Measurements from ENCODE around the gene SULT4A1. TPM values are rescaled to one million over a fixed set of nuclear protein-coding genes. Genes with fewer than 3 reads are reported as not detected.

SULT4A1 gene
- total RNA-seq, 1 experiment from 2014 or later: 8.4 TPM

DNA sequence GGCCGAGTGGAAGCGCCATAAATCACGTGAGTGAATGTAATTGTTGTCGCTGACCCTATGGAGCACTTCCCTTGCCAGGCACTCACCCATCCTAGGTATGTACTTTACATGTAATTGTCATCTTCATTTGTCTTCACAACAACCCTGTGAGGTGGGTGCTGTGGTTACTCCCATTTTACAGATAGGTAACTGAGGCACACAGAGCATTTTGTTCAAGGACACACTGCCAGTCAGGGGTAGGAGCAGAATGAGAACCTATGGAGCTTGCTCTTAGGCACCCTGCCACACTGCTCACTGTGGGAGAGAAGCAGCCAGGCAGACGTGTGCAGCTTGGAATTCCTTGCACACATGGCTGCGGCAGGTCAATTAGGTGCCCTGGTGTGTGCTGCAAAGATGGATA is 49.4 kb downstream of the SULT4A1 start:
- H2AFZ ChIP-seq (ENCODE audit: low read depth, low read length, poor library complexity, severe bottlenecking): no peak overlapping the region
- H3K9me3 ChIP-seq (ENCODE audit: control insufficient read depth in 1 of 2, insufficient read depth in 1 of 2, low read depth in 1 of 2, low read length in 2 of 2): no peaks in the 10 kb centered on the region
- RAD21 ChIA-PET (ENCODE audit: low non-redundant PET in 1 of 2, low total read pairs in 2 of 2, uncharacterized antibody in 2 of 2, unreplicated experiment in 2 of 2): no interaction called here
- H3K4me2 ChIP-seq (ENCODE audit: low read length): peak overlapping the region; percentile 70
- no peak for DNase-seq (ENCODE audit: low read depth, low spot score)
- BruUV-seq (replicated peaks): no TSS peak
- no peaks in the 10 kb centered on the region for H3K36me3 ChIP-seq (ENCODE audit: control insufficient read depth in 1 of 2, insufficient read depth in 2 of 2, low read length in 2 of 2)
- H3K4me3 ChIP-seq (replicated peaks in 1 of 2; ENCODE audit: low read depth in 1 of 2, low read length in 2 of 2): peak overlapping the region; percentile 60 to 63
- intact Hi-C loops (cut with micrococcal nuclease): no loop called here
- TF ChIP-seq POLR2A (IDR thresholded peaks at IDR 0.05; ENCODE audit: borderline replicate concordance, extremely low read depth, insufficient read depth, insufficient read length) (no peak), POLR2AphosphoS5 (IDR thresholded peaks at IDR 0.05; ENCODE audit: low read depth, low read length) (no peak), JUND (IDR thresholded peaks at IDR 0.05) (no peak), FOSL1 (IDR thresholded peaks at IDR 0.05; ENCODE audit: low read depth) (no peak), EZH2 (IDR thresholded peaks at IDR 0.05) (no peak), TCF7L2 (IDR thresholded peaks at IDR 0.05; ENCODE audit: borderline replicate concordance, extremely low read depth, insufficient read depth, insufficient read length) (no peak), ZFX (IDR thresholded peaks at IDR 0.05) (no peak), EGR1 (IDR thresholded peaks at IDR 0.05; ENCODE audit: low read depth) (no peak), ELF1 (IDR thresholded peaks at IDR 0.05; ENCODE audit: borderline replicate concordance, low read depth) (no peak), EZH2phosphoT487 (IDR thresholded peaks at IDR 0.05; ENCODE audit: borderline replicate concordance) (no peak), CBX3 (IDR thresholded peaks at IDR 0.05; ENCODE audit: low read depth) (no peak), RAD21 (IDR thresholded peaks at IDR 0.05; ENCODE audit: low read depth) (no peak), SRF (IDR thresholded peaks at IDR 0.05; ENCODE audit: low read depth) (no peak), SP1 (IDR thresholded peaks at IDR 0.05; ENCODE audit: low read depth) (no peak), ZNF274 (IDR thresholded peaks at IDR 0.05; ENCODE audit: low read depth, low read length) (no peak)
- TF ChIP-seq, protein P1, sequence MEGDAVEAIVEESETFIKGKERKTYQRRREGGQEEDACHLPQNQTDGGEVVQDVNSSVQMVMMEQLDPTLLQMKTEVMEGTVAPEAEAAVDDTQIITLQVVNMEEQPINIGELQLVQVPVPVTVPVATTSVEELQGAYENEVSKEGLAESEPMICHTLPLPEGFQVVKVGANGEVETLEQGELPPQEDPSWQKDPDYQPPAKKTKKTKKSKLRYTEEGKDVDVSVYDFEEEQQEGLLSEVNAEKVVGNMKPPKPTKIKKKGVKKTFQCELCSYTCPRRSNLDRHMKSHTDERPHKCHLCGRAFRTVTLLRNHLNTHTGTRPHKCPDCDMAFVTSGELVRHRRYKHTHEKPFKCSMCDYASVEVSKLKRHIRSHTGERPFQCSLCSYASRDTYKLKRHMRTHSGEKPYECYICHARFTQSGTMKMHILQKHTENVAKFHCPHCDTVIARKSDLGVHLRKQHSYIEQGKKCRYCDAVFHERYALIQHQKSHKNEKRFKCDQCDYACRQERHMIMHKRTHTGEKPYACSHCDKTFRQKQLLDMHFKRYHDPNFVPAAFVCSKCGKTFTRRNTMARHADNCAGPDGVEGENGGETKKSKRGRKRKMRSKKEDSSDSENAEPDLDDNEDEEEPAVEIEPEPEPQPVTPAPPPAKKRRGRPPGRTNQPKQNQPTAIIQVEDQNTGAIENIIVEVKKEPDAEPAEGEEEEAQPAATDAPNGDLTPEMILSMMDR (IDR thresholded peaks at IDR 0.05 in 2 of 3, conservative IDR thresholded peaks at IDR 0.05 in 1 of 3; ENCODE audit: borderline replicate concordance in 1 of 3, insufficient read depth in 1 of 3, low read depth in 2 of 3, low read length in 2 of 3): no peak
- TF ChIP-seq, protein P2, sequence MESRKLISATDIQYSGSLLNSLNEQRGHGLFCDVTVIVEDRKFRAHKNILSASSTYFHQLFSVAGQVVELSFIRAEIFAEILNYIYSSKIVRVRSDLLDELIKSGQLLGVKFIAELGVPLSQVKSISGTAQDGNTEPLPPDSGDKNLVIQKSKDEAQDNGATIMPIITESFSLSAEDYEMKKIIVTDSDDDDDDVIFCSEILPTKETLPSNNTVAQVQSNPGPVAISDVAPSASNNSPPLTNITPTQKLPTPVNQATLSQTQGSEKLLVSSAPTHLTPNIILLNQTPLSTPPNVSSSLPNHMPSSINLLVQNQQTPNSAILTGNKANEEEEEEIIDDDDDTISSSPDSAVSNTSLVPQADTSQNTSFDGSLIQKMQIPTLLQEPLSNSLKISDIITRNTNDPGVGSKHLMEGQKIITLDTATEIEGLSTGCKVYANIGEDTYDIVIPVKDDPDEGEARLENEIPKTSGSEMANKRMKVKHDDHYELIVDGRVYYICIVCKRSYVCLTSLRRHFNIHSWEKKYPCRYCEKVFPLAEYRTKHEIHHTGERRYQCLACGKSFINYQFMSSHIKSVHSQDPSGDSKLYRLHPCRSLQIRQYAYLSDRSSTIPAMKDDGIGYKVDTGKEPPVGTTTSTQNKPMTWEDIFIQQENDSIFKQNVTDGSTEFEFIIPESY (IDR thresholded peaks at IDR 0.05; ENCODE audit: extremely low read depth, insufficient replicate concordance, low read length): no peak
- TF ChIP-seq, protein P3, sequence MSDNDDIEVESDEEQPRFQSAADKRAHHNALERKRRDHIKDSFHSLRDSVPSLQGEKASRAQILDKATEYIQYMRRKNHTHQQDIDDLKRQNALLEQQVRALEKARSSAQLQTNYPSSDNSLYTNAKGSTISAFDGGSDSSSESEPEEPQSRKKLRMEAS (IDR thresholded peaks at IDR 0.05): no peak
- TF ChIP-seq, protein P4, sequence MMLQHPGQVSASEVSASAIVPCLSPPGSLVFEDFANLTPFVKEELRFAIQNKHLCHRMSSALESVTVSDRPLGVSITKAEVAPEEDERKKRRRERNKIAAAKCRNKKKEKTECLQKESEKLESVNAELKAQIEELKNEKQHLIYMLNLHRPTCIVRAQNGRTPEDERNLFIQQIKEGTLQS (IDR thresholded peaks at IDR 0.05): no peak
- peak; percentile 28; the same call in 1 of the 2 replicates for ATAC-seq
- no peaks in the 10 kb centered on the region for H4K20me1 ChIP-seq (ENCODE audit: insufficient read depth)
- peak overlapping the region; percentile 54; the same call in 1 of the 2 replicates for H3K27ac ChIP-seq (ENCODE audit: low read depth, low read length)
- POLR2A ChIA-PET: no interaction called here
- H3K4me1 ChIP-seq (ENCODE audit: control insufficient read depth in 1 of 2, insufficient read depth in 2 of 2, low read length in 2 of 2): peaks cover 0 to 17% of the 10 kb centered on the region in 2 experiments; a peak in 1 of 4 replicates
- H3K9ac ChIP-seq (ENCODE audit: low read length): peak overlapping the region; percentile 69
- CTCF ChIA-PET: interaction anchor here (1.5 kb wide), 1 partner anchor 72 kb away, joined by 5 read pairs; no protein-coding TSS in a partner anchor
- no peaks in the 10 kb centered on the region for H3K9me2 ChIP-seq (ENCODE audit: insufficient read depth)
- 0 out of 2 replicates have a peak, but pooled peaks cover 8% of the 10 kb centered on the region for H3K79me2 ChIP-seq (ENCODE audit: insufficient read depth, low read length)
- H3K27me3 ChIP-seq (ENCODE audit: insufficient read depth, low read length): peaks cover 1% of the 10 kb centered on the region; the same call in 1 of the 2 replicates

All from HCT116 (cell line).